OCI-LY7 (cell line): ENCODE data around the gene CRYL1. TPM values are rescaled to one million over a fixed set of nuclear protein-coding genes. Genes with fewer than 3 reads are reported as not detected.

ENCODE experiments used
- BruUV-seq: library from RNA; stranded (reverse); fragments of 400-500 nt; replicated peaks from 2 replicates; lab custom pipeline; 2021; lab: Mats Ljungman, UMichigan
- CTCF ChIA-PET: fragments of 300-600 bp; sonication (Branson Sonifier 250); formaldehyde crosslinking; loops from one replicate; lab custom pipeline; 2022; ENCODE audit warnings: antibody characterized with exemption; ENCODE audit not compliant: unreplicated experiment; lab: Charles Lee
- POLR2A ChIA-PET: fragments of 300-600 bp; sonication (Branson Sonifier 250); formaldehyde crosslinking; loops from one replicate; lab custom pipeline; 2022; ENCODE audit warnings: antibody characterized with exemption; lab: Charles Lee
- DNase-seq: peaks from one replicate; pipeline ENCODE4 v3.0.0-alpha.2; 2015; ENCODE audit warnings: low spot score
- H2AFZ ChIP-seq: fragments of 200-600 bp; sonication (generic), shearing (Covaris generic); 2 replicates; pipeline ENCODE4 v1.6.1; 2014; ENCODE audit warnings: mild to moderate bottlenecking, antibody characterized with exemption, low read length, moderate library complexity
- H3K27ac ChIP-seq: fragments of 200-600 bp; sonication (generic); 2 replicates; pipeline ENCODE4 v1.5.1; 2014; ENCODE audit warnings: mixed run types, low read depth, mild to moderate bottlenecking, moderate library complexity, low read length, inconsistent platforms; ENCODE audit not compliant: poor library complexity, severe bottlenecking
- H3K36me3 ChIP-seq: fragments of 200-600 bp; sonication (generic); 2 replicates; pipeline ENCODE4 v1.6.1; 2014; ENCODE audit warnings: mild to moderate bottlenecking, antibody characterized with exemption, low read length, moderate library complexity, mixed read lengths; ENCODE audit not compliant: insufficient read depth
- H3K4me1 ChIP-seq: fragments of 200-600 bp; sonication (generic); 2 replicates; pipeline ENCODE4 v1.5.1; 2014; ENCODE audit warnings: mild to moderate bottlenecking, low read length; ENCODE audit not compliant: insufficient read depth, poor library complexity, severe bottlenecking
- H3K4me2 ChIP-seq: fragments of 200-600 bp; sonication (generic); 2 replicates; pipeline ENCODE4 v1.6.1; 2014; ENCODE audit warnings: mild to moderate bottlenecking, low read length
- H3K4me3 ChIP-seq: fragments of 200-600 bp; sonication (generic); 2 replicates; pipeline ENCODE4 v1.5.1; 2014; ENCODE audit warnings: mild to moderate bottlenecking, low read depth, low read length; ENCODE audit not compliant: poor library complexity, severe bottlenecking
- H3K79me2 ChIP-seq: fragments of 200-600 bp; sonication (generic); 2 replicates; pipeline ENCODE4 v1.6.1; 2016; ENCODE audit warnings: low read depth, mild to moderate bottlenecking, low read length, moderate library complexity, mixed read lengths; ENCODE audit not compliant: insufficient read depth
- H3K9me2 ChIP-seq: fragments of 200-600 bp; sonication (generic); 2 replicates; pipeline ENCODE4 v1.6.1; 2016; ENCODE audit warnings: mild to moderate bottlenecking, low read length, mixed read lengths; ENCODE audit not compliant: insufficient read depth
- H3K9me3 ChIP-seq: fragments of 200-600 bp; sonication (generic); 2 replicates; pipeline ENCODE4 v1.6.1; 2014; ENCODE audit warnings: mild to moderate bottlenecking, mixed run types, low read length, mixed read lengths
- H4K20me1 ChIP-seq: fragments of 200-600 bp; sonication (generic); 2 replicates; pipeline ENCODE4 v1.6.1; 2014; ENCODE audit warnings: mild to moderate bottlenecking, antibody characterized with exemption, low read length, moderate library complexity, mixed read lengths; ENCODE audit not compliant: insufficient read depth
- CTCF ChIP-seq: fragments of 200-600 bp; sonication (generic); conservative IDR thresholded peaks from 2 replicates; pipeline ENCODE4 v1.5.1; 2014; ENCODE audit warnings: mild to moderate bottlenecking, antibody characterized with exemption, low read length, moderate library complexity, mixed read lengths
- EZH2phosphoT487 ChIP-seq: fragments of 200-600 bp; sonication (generic); IDR thresholded peaks from 2 replicates; pipeline ENCODE4 v1.6.1; 2018; ENCODE audit warnings: low read depth, borderline replicate concordance, mild to moderate bottlenecking, mixed run types, antibody characterized with exemption, low read length, moderate library complexity, mixed read lengths
- intact Hi-C: fragments of 100-400 bp; cut with micrococcal nuclease; formaldehyde crosslinking; loops from one replicate; pipeline ENCODE4 v1.10.0; 2022; ENCODE audit not compliant: unreplicated experiment
- total RNA-seq, 2 experiments: library from RNA; depleted of rRNA in 1 of 2; stranded (reverse); fragments of >200 nt in 1 of 2; shearing (Covaris generic) in 1 of 2; gene quantifications; 2 replicates each; pipeline ENCODE4 v1.2.3, GENCODE V29; 2014 to 2022

CRYL1 gene
- total RNA-seq, 2 experiments from 2014 or later = not detected

GRCh38 chr13:20399961-20400360 lies 125.7 kb downstream of the CRYL1 start:
- Histone ChIP-seq H3K9me2 (no peaks in the 10 kb centered on the region), H3K36me3 (no peaks in the 10 kb centered on the region), H3K9me3 (no peaks in the 10 kb centered on the region), H3K4me1 (no peaks in the 10 kb centered on the region), H3K4me2 (no peak overlapping the region), H4K20me1 (no peaks in the 10 kb centered on the region), H3K27ac (no peak overlapping the region), H3K79me2 (no peaks in the 10 kb centered on the region), H3K4me3 (no peak overlapping the region), H2AFZ (no peak overlapping the region)
- BruUV-seq = no TSS peak
- DNase-seq = no peak
- CTCF ChIA-PET = no interaction called here
- TF ChIP-seq CTCF = no peak
- TF ChIP-seq EZH2phosphoT487 = no peak
- intact Hi-C loops = no loop called here
- POLR2A ChIA-PET = no interaction called here

DNA sequence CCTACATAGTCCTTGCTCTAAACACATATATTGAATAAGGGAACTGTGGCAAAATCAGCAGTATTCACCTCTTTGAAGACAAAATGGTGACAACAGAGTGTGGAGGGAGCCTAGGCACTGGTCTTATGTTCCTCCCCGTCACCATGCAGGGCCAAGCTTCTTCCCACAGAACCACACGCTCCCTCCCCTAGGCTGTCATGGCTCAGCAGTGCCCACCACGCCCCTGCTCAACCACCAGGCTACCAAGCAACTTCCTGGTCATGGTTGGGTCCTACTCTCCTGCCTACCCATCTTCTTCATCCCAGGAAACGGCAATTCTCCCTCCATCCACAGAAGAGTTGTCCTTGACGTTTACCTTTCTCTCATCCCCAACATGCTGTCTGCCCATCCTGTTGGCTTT lies 126.1 kb downstream of the CRYL1 start:
- H3K4me1 ChIP-seq = no peaks in the 10 kb centered on the region
- intact Hi-C loops = no loop called here
- ChIA-PET POLR2A (no interaction called here), CTCF (no interaction called here)
- no peak for DNase-seq
- H3K4me3 ChIP-seq = no peak overlapping the region
- H3K9me2 ChIP-seq = no peaks in the 10 kb centered on the region
- no peak overlapping the region for H3K27ac ChIP-seq
- H3K9me3 ChIP-seq = no peaks in the 10 kb centered on the region
- H3K36me3 ChIP-seq = no peaks in the 10 kb centered on the region
- BruUV-seq = no TSS peak
- H4K20me1 ChIP-seq = no peaks in the 10 kb centered on the region
- TF ChIP-seq CTCF (no peak), EZH2phosphoT487 (no peak)
- H3K79me2 ChIP-seq = no peaks in the 10 kb centered on the region
- H2AFZ ChIP-seq = no peak overlapping the region
- H3K4me2 ChIP-seq = no peak overlapping the region

GRCh38 chr13:20398459-20398858 lies 127.2 kb downstream of the CRYL1 start:
- intact Hi-C loops = no loop called here
- Histone ChIP-seq H3K79me2 (no peaks in the 10 kb centered on the region), H3K27ac (no peak overlapping the region), H3K36me3 (no peaks in the 10 kb centered on the region), H3K4me2 (no peak overlapping the region), H3K9me2 (no peaks in the 10 kb centered on the region), H3K4me3 (no peak overlapping the region), H4K20me1 (no peaks in the 10 kb centered on the region), H2AFZ (no peak overlapping the region), H3K4me1 (no peaks in the 10 kb centered on the region), H3K9me3 (peaks cover 5% of the 10 kb centered on the region; the same call in 1 of the 2 replicates)
- no peak for DNase-seq
- TF ChIP-seq EZH2phosphoT487 = no peak
- TF ChIP-seq CTCF = no peak
- BruUV-seq = no TSS peak
- ChIA-PET POLR2A (no interaction called here), CTCF (no interaction called here)
